GM23338 (cell line): ENCODE data around the gene CD3D. TPM values are rescaled to one million over a fixed set of nuclear protein-coding genes. Genes with fewer than 3 reads are reported as not detected.
A peak's percentile ranks its signal among the peaks of the same experiment; 100 is the strongest.

Source experiments
- ATAC-seq: fragments of 200-7000 bp; cut with Tn5 transposase; 3 replicates; pipeline ENCODE4 v1.9.1; 2020
- DNase-seq: peaks from one replicate; pipeline ENCODE4 v3.0.0-alpha.2; 2015; ENCODE audit warnings: low spot score
- H2AFZ ChIP-seq: fragments of 200-600 bp; sonication (generic); 2 replicates; pipeline ENCODE4 v1.8.0; 2016; ENCODE audit warnings: antibody characterized with exemption, mild to moderate bottlenecking, moderate library complexity
- H3F3A ChIP-seq: fragments of 200-600 bp; sonication (generic); replicated peaks from 2 replicates; pipeline ENCODE4 v1.8.0; 2017; ENCODE audit warnings: antibody characterized with exemption, mixed run types, low read depth
- H3K27ac ChIP-seq: fragments of 200-600 bp; sonication (generic); 2 replicates; pipeline ENCODE4 v1.6.1; 2016; ENCODE audit warnings: low read depth
- H3K27me3 ChIP-seq: fragments of 200-600 bp; sonication (generic); 2 replicates; pipeline ENCODE4 v1.8.0; 2016; ENCODE audit warnings: mild to moderate bottlenecking, mixed run types, moderate library complexity; ENCODE audit not compliant: insufficient read depth
- H3K36me3 ChIP-seq: fragments of 200-600 bp; sonication (generic); 2 replicates; pipeline ENCODE4 v1.8.0; 2016; ENCODE audit warnings: mild to moderate bottlenecking; ENCODE audit not compliant: insufficient read depth
- H3K4me1 ChIP-seq: fragments of 200-600 bp; sonication (generic); 2 replicates; pipeline ENCODE4 v1.8.0; 2016; ENCODE audit warnings: mild to moderate bottlenecking, moderate library complexity; ENCODE audit not compliant: insufficient read depth
- H3K4me2 ChIP-seq: fragments of 200-600 bp; sonication (generic); 2 replicates; pipeline ENCODE4 v1.7.1; 2017; ENCODE audit warnings: mixed run types
- H3K4me3 ChIP-seq: fragments of 200-600 bp; sonication (generic); 2 replicates; pipeline ENCODE4 v1.6.1; 2016; ENCODE audit warnings: mixed run types
- H3K79me2 ChIP-seq: fragments of 200-600 bp; sonication (generic); replicated peaks from 2 replicates; pipeline ENCODE4 v1.8.0; 2017; ENCODE audit warnings: mild to moderate bottlenecking; ENCODE audit not compliant: insufficient read depth
- H3K9me2 ChIP-seq: fragments of 200-600 bp; sonication (generic); 2 replicates; pipeline ENCODE4 v1.8.0; 2017; ENCODE audit not compliant: insufficient read depth
- H4K20me1 ChIP-seq: fragments of 200-600 bp; sonication (generic); replicated peaks from 2 replicates; pipeline ENCODE4 v1.8.0; 2017; ENCODE audit warnings: mild to moderate bottlenecking; ENCODE audit not compliant: insufficient read depth
- H3K27ac Mint-ChIP-seq: 2 replicates; pipeline ENCODE4 v1.8.0; 2020; ENCODE audit warnings: inconsistent platforms, mild to moderate bottlenecking, moderate library complexity, mixed read lengths
- H3K27me3 Mint-ChIP-seq: 3 replicates; pipeline ENCODE4 v1.8.0; 2022; ENCODE audit warnings: low read depth, mild to moderate bottlenecking, moderate library complexity, mixed read lengths, inconsistent platforms; ENCODE audit not compliant: insufficient read depth, poor library complexity
- H3K36me3 Mint-ChIP-seq: 3 replicates; pipeline ENCODE4 v1.8.0; 2021; ENCODE audit warnings: low read depth, mild to moderate bottlenecking, inconsistent platforms, moderate library complexity, mixed read lengths
- H3K4me1 Mint-ChIP-seq: 3 replicates; pipeline ENCODE4 v1.8.0; 2020; ENCODE audit warnings: mild to moderate bottlenecking, inconsistent platforms, mixed read lengths
- H3K4me3 Mint-ChIP-seq: 3 replicates; pipeline ENCODE4 v1.8.0; 2021; ENCODE audit warnings: moderate library complexity, mild to moderate bottlenecking, inconsistent platforms, mixed read lengths
- H3K9me3 Mint-ChIP-seq: 3 replicates; pipeline ENCODE4 v1.8.0; 2020; ENCODE audit warnings: moderate library complexity, mild to moderate bottlenecking, inconsistent platforms, mixed read lengths
- CREB1 ChIP-seq: fragments of 250-450 bp; sonication (Bioruptor Pico); IDR thresholded peaks from 2 replicates; pipeline ENCODE4 v1.5.0; 2020; ENCODE audit warnings: low read depth, mild to moderate bottlenecking, moderate library complexity
- EZH2 ChIP-seq: fragments of 200-600 bp; sonication (generic); IDR thresholded peaks from one replicate; pipeline ENCODE4 v1.8.0; 2017; ENCODE audit warnings: antibody characterized with exemption, mild to moderate bottlenecking, low read depth; ENCODE audit not compliant: unreplicated experiment
- EZH2phosphoT487 ChIP-seq: fragments of 200-600 bp; sonication (generic); IDR thresholded peaks from one replicate; pipeline ENCODE4 v1.8.1; 2018; ENCODE audit warnings: antibody characterized with exemption; ENCODE audit not compliant: unreplicated experiment
- JUNB ChIP-seq: IDR thresholded peaks from one replicate; pipeline ENCODE4 v1.6.1; 2016; ENCODE audit warnings: antibody characterized with exemption; ENCODE audit not compliant: unreplicated experiment
- NANOG ChIP-seq: IDR thresholded peaks from 2 replicates; pipeline ENCODE4 v1.6.1; 2016; ENCODE audit warnings: antibody characterized with exemption, borderline replicate concordance
- STAT1 ChIP-seq: IDR thresholded peaks from one replicate; pipeline ENCODE4 v1.6.1; 2016; ENCODE audit warnings: antibody characterized with exemption; ENCODE audit not compliant: unreplicated experiment
- ZNF114 ChIP-seq: fragments of 250-450 bp; sonication (Bioruptor Pico); IDR thresholded peaks from 2 replicates; pipeline ENCODE4 v1.5.0; 2020; ENCODE audit warnings: mild to moderate bottlenecking, moderate library complexity
- ZNF331 ChIP-seq: fragments of 250-450 bp; sonication (Bioruptor Pico); IDR thresholded peaks from 2 replicates; pipeline ENCODE4 v1.5.0; 2020; ENCODE audit warnings: low read depth, mild to moderate bottlenecking, moderate library complexity
- polyA plus RNA-seq: library from polyadenylated mRNA; unstranded; fragments of >200 nt; fragmentation: Nextera tagmentation; extraction: Ambion mirVana; gene quantifications from 2 replicates; pipeline ENCODE4 v1.2.1, GENCODE V29; 2016
- total RNA-seq: library from RNA; depleted of rRNA; stranded (reverse); fragments of >200 nt; shearing (Covaris generic); gene quantifications from 2 replicates; pipeline ENCODE4 v1.2.3, GENCODE V29; 2014
- TF ChIP-seq, protein P1 (sequence below): IDR thresholded peaks from 2 replicates; pipeline ENCODE4 v1.6.1; 2016; ENCODE audit warnings: antibody characterized with exemption
- TF ChIP-seq, protein P2 (sequence below): fragments of 250-450 bp; sonication (Bioruptor Pico); IDR thresholded peaks from 2 replicates; pipeline ENCODE4 v1.5.0; 2020; ENCODE audit warnings: mild to moderate bottlenecking, moderate library complexity
- TF ChIP-seq, protein P3 (sequence below), 2 experiments: fragments of 200-600 bp in 1 of 2; sonication (generic) in 1 of 2; conservative IDR thresholded peaks; 2 replicates each; pipeline versions ENCODE4 v1.5.1 to v1.6.1; 2016 to 2017; ENCODE audit warnings: antibody characterized with exemption in 2 of 2, low read depth in 2 of 2, mild to moderate bottlenecking in 2 of 2, moderate library complexity in 1 of 2

CD3D gene
- total and polyA plus RNA-seq, 2 experiments from 2014 or later = not detected

DNA sequence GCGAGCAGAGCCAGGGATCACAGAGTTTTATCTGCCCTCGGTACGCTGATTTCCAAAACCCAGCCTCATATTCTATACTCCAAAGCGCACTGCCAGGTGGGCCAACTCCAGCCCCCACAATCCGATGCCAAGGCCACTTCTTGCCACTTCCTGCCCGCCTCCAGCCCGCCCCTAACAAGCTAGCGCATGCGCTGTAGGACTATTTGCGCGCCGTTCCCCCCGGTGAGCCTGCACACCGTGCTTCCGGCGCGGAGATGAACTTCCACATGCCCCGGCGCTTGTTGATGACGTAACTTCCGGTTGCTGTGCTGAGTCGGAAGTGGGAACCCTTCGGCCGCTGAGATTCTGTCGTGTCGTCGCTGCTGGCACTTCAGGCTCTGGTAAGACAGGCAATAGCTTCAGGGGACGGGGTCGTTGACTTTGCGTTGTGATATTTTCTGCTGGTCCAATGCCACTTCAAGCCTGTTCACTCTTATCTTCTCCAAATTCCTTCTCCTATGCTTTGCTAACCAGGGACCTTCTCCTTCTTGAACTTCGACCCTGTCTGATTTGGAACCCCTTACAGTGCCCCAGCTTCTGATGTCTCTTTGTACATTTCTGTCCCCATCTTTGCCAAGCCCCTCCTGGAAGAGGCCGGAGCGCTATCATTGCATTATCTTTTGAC lies 16.9 kb upstream of the CD3D start, which contains the start of gene UBE4A (continued):
- peak; percentile 98 for TF ChIP-seq CREB1

DNA sequence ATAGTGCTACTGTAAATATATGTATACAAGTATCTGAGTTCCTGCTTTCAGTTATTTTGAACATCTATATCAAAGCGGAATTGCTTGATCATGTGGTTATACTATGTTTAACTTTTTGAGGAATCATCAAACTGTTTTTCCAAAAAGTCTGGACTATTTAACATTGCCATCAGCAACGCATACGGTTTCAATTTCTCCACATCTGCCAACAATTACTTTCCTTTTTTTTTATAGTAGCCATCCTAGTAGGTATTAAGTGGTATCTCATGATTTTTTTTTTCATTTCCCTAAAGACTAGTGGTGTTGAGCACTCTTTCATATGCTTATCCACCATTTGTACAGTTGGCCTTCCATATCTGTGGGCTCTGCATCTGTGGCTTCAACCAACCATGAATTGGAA lies 15.6 kb upstream of the CD3D start:
- ATAC-seq (no peak), DNase-seq (no peak)
- H3K4me1 Mint-ChIP-seq = no peaks in the 10 kb centered on the region; the same call in 2 of the 3 replicates
- Histone ChIP-seq H3K9me2 (no peaks in the 10 kb centered on the region), H3K27me3 (no peaks in the 10 kb centered on the region), H3K4me2 (no peak overlapping the region), H3K27ac (no peak overlapping the region), H3F3A (0 out of 2 replicates have a peak, but pooled peaks cover 3% of the 10 kb centered on the region), H3K79me2 (peaks cover 35% of the 10 kb centered on the region), H2AFZ (no peak overlapping the region), H3K4me3 (no peak overlapping the region), H3K4me1 (peaks cover 4% of the 10 kb centered on the region; the same call in 1 of the 2 replicates), H4K20me1 (peaks cover 6% of the 10 kb centered on the region), H3K36me3 (no peaks in the 10 kb centered on the region)
- H3K27ac Mint-ChIP-seq = no peak overlapping the region
- no peaks in the 10 kb centered on the region; the same call in 2 of the 3 replicates for H3K9me3 Mint-ChIP-seq
- TF ChIP-seq JUNB (no peak), ZNF331 (CRISPR knock-in tag) (no peak), CREB1 (no peak), EZH2phosphoT487 (no peak), STAT1 (no peak), EZH2 (no peak), NANOG (no peak), ZNF114 (no peak)
- TF ChIP-seq, protein P1, sequence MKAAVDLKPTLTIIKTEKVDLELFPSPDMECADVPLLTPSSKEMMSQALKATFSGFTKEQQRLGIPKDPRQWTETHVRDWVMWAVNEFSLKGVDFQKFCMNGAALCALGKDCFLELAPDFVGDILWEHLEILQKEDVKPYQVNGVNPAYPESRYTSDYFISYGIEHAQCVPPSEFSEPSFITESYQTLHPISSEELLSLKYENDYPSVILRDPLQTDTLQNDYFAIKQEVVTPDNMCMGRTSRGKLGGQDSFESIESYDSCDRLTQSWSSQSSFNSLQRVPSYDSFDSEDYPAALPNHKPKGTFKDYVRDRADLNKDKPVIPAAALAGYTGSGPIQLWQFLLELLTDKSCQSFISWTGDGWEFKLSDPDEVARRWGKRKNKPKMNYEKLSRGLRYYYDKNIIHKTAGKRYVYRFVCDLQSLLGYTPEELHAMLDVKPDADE = no peak
- TF ChIP-seq, protein P2, sequence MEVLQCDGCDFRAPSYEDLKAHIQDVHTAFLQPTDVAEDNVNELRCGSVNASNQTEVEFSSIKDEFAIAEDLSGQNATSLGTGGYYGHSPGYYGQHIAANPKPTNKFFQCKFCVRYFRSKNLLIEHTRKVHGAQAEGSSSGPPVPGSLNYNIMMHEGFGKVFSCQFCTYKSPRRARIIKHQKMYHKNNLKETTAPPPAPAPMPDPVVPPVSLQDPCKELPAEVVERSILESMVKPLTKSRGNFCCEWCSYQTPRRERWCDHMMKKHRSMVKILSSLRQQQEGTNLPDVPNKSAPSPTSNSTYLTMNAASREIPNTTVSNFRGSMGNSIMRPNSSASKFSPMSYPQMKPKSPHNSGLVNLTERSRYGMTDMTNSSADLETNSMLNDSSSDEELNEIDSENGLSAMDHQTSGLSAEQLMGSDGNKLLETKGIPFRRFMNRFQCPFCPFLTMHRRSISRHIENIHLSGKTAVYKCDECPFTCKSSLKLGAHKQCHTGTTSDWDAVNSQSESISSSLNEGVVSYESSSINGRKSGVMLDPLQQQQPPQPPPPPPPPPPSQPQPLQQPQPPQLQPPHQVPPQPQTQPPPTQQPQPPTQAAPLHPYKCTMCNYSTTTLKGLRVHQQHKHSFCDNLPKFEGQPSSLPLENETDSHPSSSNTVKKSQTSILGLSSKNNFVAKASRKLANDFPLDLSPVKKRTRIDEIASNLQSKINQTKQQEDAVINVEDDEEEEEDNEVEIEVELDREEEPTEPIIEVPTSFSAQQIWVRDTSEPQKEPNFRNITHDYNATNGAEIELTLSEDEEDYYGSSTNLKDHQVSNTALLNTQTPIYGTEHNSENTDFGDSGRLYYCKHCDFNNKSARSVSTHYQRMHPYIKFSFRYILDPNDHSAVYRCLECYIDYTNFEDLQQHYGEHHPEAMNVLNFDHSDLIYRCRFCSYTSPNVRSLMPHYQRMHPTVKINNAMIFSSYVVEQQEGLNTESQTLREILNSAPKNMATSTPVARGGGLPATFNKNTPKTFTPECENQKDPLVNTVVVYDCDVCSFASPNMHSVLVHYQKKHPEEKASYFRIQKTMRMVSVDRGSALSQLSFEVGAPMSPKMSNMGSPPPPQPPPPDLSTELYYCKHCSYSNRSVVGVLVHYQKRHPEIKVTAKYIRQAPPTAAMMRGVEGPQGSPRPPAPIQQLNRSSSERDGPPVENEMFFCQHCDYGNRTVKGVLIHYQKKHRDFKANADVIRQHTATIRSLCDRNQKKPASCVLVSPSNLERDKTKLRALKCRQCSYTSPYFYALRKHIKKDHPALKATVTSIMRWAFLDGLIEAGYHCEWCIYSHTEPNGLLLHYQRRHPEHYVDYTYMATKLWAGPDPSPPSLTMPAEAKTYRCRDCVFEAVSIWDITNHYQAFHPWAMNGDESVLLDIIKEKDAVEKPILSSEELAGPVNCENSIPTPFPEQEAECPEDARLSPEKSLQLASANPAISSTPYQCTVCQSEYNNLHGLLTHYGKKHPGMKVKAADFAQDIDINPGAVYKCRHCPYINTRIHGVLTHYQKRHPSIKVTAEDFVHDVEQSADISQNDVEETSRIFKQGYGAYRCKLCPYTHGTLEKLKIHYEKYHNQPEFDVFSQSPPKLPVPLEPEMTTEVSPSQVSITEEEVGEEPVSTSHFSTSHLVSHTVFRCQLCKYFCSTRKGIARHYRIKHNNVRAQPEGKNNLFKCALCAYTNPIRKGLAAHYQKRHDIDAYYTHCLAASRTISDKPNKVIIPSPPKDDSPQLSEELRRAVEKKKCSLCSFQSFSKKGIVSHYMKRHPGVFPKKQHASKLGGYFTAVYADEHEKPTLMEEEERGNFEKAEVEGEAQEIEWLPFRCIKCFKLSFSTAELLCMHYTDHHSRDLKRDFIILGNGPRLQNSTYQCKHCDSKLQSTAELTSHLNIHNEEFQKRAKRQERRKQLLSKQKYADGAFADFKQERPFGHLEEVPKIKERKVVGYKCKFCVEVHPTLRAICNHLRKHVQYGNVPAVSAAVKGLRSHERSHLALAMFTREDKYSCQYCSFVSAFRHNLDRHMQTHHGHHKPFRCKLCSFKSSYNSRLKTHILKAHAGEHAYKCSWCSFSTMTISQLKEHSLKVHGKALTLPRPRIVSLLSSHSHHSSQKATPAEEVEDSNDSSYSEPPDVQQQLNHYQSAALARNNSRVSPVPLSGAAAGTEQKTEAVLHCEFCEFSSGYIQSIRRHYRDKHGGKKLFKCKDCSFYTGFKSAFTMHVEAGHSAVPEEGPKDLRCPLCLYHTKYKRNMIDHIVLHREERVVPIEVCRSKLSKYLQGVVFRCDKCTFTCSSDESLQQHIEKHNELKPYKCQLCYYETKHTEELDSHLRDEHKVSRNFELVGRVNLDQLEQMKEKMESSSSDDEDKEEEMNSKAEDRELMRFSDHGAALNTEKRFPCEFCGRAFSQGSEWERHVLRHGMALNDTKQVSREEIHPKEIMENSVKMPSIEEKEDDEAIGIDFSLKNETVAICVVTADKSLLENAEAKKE (CRISPR knock-in tag) = no peak
- TF ChIP-seq, protein P3, sequence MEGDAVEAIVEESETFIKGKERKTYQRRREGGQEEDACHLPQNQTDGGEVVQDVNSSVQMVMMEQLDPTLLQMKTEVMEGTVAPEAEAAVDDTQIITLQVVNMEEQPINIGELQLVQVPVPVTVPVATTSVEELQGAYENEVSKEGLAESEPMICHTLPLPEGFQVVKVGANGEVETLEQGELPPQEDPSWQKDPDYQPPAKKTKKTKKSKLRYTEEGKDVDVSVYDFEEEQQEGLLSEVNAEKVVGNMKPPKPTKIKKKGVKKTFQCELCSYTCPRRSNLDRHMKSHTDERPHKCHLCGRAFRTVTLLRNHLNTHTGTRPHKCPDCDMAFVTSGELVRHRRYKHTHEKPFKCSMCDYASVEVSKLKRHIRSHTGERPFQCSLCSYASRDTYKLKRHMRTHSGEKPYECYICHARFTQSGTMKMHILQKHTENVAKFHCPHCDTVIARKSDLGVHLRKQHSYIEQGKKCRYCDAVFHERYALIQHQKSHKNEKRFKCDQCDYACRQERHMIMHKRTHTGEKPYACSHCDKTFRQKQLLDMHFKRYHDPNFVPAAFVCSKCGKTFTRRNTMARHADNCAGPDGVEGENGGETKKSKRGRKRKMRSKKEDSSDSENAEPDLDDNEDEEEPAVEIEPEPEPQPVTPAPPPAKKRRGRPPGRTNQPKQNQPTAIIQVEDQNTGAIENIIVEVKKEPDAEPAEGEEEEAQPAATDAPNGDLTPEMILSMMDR (conservative IDR thresholded peaks at IDR 0.05; ENCODE audit: low read depth in 2 of 2) = no peak
- H3K4me3 Mint-ChIP-seq = no peak overlapping the region
- H3K36me3 Mint-ChIP-seq = no peaks in the 10 kb centered on the region
- peaks cover 10% of the 10 kb centered on the region for H3K27me3 Mint-ChIP-seq
